ENCODE data around the gene FRRS1. TPM values are rescaled to one million over a fixed set of nuclear protein-coding genes. Genes with fewer than 3 reads are reported as not detected.

The FRRS1 gene
- total RNA-seq, 1 donor from 2014 or later = 4.3 TPM

DNA sequence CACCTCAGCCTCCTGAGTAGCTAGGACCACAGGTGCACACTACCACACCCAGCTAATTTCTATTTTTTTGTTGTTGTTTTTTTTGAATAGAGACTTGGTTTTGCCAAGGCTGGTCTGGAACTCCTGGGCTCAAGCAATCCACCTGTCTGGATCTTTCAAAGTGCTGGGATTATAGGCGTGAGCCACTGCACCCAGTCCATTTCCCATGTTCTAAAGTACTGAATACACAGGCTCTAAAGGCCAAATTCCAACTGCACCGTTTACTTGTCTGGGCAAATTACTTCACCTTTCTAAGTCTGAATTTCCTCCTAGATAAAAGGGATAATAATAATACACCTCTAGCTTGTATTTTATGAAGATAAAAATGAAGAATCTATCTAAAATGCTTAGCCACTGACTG lies 39.6 kb downstream of the FRRS1 start:
- no peaks in the 10 kb centered on the region for H3K27me3 Mint-ChIP-seq (ENCODE audit: unreplicated experiment)
- H3K4me3 Mint-ChIP-seq (ENCODE audit: unreplicated experiment) = no peak overlapping the region
- TF ChIP-seq, protein P1, sequence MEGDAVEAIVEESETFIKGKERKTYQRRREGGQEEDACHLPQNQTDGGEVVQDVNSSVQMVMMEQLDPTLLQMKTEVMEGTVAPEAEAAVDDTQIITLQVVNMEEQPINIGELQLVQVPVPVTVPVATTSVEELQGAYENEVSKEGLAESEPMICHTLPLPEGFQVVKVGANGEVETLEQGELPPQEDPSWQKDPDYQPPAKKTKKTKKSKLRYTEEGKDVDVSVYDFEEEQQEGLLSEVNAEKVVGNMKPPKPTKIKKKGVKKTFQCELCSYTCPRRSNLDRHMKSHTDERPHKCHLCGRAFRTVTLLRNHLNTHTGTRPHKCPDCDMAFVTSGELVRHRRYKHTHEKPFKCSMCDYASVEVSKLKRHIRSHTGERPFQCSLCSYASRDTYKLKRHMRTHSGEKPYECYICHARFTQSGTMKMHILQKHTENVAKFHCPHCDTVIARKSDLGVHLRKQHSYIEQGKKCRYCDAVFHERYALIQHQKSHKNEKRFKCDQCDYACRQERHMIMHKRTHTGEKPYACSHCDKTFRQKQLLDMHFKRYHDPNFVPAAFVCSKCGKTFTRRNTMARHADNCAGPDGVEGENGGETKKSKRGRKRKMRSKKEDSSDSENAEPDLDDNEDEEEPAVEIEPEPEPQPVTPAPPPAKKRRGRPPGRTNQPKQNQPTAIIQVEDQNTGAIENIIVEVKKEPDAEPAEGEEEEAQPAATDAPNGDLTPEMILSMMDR (IDR thresholded peaks at IDR 0.05) = no peak
- no peaks in the 10 kb centered on the region for H3K36me3 Mint-ChIP-seq (ENCODE audit: unreplicated experiment)
- DNase-seq (ENCODE audit: extremely low spot score, unreplicated experiment) = no peak
- peaks cover 36% of the 10 kb centered on the region for H3K4me1 Mint-ChIP-seq (ENCODE audit: unreplicated experiment)
- no peaks in the 10 kb centered on the region for H3K9me3 Mint-ChIP-seq (ENCODE audit: unreplicated experiment)
- no peak overlapping the region for H3K27ac Mint-ChIP-seq (ENCODE audit: unreplicated experiment)

DNA sequence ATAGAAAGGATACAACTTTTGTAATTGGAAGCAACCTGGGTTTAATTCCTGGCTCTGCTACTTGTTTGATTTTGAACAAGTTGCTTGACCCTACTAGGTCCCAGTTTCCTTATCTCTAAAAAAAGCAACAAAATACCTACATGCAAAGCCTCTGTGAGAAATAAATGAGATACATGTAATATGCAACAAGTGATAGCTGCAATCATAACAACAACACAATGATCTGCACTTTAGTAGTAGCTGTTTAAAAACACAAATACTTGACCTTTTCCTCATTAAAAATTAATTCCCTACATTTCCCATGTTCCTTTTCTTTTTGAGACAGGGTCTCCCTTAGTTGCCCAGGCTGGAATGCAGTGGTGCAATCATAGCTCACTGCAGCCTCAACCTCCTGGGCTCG lies 40.0 kb downstream of the FRRS1 start:
- H3K4me3 Mint-ChIP-seq (ENCODE audit: unreplicated experiment) = no peak overlapping the region
- DNase-seq (ENCODE audit: extremely low spot score, unreplicated experiment) = no peak
- TF ChIP-seq, protein P1 (IDR thresholded peaks at IDR 0.05) = no peak
- no peak overlapping the region for H3K27ac Mint-ChIP-seq (ENCODE audit: unreplicated experiment)
- H3K4me1 Mint-ChIP-seq (ENCODE audit: unreplicated experiment) = peaks cover 32% of the 10 kb centered on the region
- no peaks in the 10 kb centered on the region for H3K36me3 Mint-ChIP-seq (ENCODE audit: unreplicated experiment)
- H3K9me3 Mint-ChIP-seq (ENCODE audit: unreplicated experiment) = no peaks in the 10 kb centered on the region
- H3K27me3 Mint-ChIP-seq (ENCODE audit: unreplicated experiment) = no peaks in the 10 kb centered on the region

DNA sequence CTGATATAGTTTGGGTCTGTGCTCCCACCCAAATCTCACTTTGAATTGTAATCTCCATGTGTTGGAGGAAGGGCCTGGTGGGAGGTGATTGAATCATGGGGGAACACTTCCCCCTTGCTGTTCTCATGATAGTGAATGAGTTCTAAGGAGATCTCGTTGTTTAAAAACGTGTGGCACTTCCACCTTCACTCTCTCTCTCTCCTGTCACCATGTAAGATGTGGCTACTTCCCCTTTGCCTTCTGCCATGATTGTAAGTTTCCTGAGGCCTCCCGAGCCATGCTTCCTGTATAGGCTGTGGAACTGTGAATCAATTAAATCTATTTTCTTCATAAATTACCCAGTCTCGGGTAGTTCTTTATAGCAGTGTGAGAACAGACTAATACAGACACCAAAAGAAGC lies 40.4 kb downstream of the FRRS1 start:
- no peaks in the 10 kb centered on the region for H3K27me3 Mint-ChIP-seq (ENCODE audit: unreplicated experiment)
- H3K4me1 Mint-ChIP-seq (ENCODE audit: unreplicated experiment) = peaks cover 28% of the 10 kb centered on the region
- no peaks in the 10 kb centered on the region for H3K36me3 Mint-ChIP-seq (ENCODE audit: unreplicated experiment)
- TF ChIP-seq, protein P1 (IDR thresholded peaks at IDR 0.05) = no peak
- H3K9me3 Mint-ChIP-seq (ENCODE audit: unreplicated experiment) = no peaks in the 10 kb centered on the region
- no peak overlapping the region for H3K27ac Mint-ChIP-seq (ENCODE audit: unreplicated experiment)
- H3K4me3 Mint-ChIP-seq (ENCODE audit: unreplicated experiment) = no peak overlapping the region
- no peak for DNase-seq (ENCODE audit: extremely low spot score, unreplicated experiment)

DNA sequence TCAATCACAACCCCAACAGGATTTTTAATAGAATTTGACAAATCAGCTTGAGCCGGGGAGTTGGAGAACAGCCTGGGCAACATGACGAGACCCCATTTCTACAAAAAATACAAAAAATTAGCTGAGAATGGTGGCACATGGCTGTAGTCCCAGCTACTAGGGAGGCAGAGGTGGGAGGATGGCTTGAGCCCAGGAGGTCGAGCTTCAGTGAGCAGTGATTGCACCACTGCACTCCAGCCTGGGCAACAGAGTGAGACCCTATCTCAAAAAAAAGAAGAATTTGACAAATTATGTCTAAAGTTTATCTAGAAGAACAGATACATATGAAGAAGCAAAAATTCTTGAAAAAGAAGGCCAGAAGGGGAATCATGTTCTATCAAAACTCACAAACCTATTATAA lies 43.2 kb downstream of the FRRS1 start:
- no peaks in the 10 kb centered on the region for H3K27me3 Mint-ChIP-seq (ENCODE audit: unreplicated experiment)
- no peak overlapping the region for H3K4me3 Mint-ChIP-seq (ENCODE audit: unreplicated experiment)
- TF ChIP-seq, protein P1 (IDR thresholded peaks at IDR 0.05) = no peak
- peaks cover 13% of the 10 kb centered on the region for H3K4me1 Mint-ChIP-seq (ENCODE audit: unreplicated experiment)
- no peak overlapping the region for H3K27ac Mint-ChIP-seq (ENCODE audit: unreplicated experiment)
- no peaks in the 10 kb centered on the region for H3K9me3 Mint-ChIP-seq (ENCODE audit: unreplicated experiment)
- no peaks in the 10 kb centered on the region for H3K36me3 Mint-ChIP-seq (ENCODE audit: unreplicated experiment)
- DNase-seq (ENCODE audit: extremely low spot score, unreplicated experiment) = no peak

DNA sequence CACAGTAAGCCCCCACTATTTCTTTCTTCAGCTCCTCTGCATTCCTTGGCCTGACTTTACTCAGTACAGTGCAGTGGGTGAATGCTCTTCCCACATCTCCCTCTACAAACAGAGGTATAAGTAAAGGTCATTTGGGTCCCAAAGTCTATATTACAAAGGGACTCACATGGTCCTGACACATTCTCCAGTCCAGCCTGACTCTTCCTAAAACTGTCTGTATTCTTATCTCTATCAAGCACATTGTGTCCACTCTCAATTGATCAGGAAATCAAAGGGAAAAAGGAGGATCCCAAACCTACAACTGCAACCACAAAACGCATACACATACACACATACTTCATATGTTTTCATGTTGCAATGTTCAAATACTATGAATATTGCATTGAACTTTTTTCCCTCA lies 49.4 kb downstream of the FRRS1 start:
- H3K27me3 Mint-ChIP-seq (ENCODE audit: unreplicated experiment) = no peaks in the 10 kb centered on the region
- no peak for DNase-seq (ENCODE audit: extremely low spot score, unreplicated experiment)
- no peaks in the 10 kb centered on the region for H3K4me1 Mint-ChIP-seq (ENCODE audit: unreplicated experiment)
- no peak overlapping the region for H3K4me3 Mint-ChIP-seq (ENCODE audit: unreplicated experiment)
- TF ChIP-seq, protein P1 (IDR thresholded peaks at IDR 0.05) = no peak
- H3K36me3 Mint-ChIP-seq (ENCODE audit: unreplicated experiment) = peaks cover 5% of the 10 kb centered on the region
- H3K9me3 Mint-ChIP-seq (ENCODE audit: unreplicated experiment) = no peaks in the 10 kb centered on the region
- no peak overlapping the region for H3K27ac Mint-ChIP-seq (ENCODE audit: unreplicated experiment)
